GM20000 (cell line): ENCODE measurements around the gene GSPT1.

Source experiments
- DNase-seq: peaks from one replicate; pipeline ENCODE4 v3.0.0; 2012; ENCODE audit warnings: low spot score
- CTCF ChIP-seq: IDR thresholded peaks from 2 replicates; pipeline ENCODE4 v1.5.1; 2012; ENCODE audit warnings: mild to moderate bottlenecking, control low read depth; ENCODE audit errors: extremely low read depth, missing control alignments

Gene GSPT1

GRCh38 chr16:11877374-11877773, 38.4 kb downstream of the GSPT1 start:
- no peak for TF ChIP-seq CTCF
- DNase-seq, result no peak

GRCh38 chr16:11876306-11876705, 39.5 kb downstream of the GSPT1 start:
- TF ChIP-seq CTCF, result no peak
- DNase-seq, result no peak

GRCh38 chr16:11875721-11876120, 40.0 kb downstream of the GSPT1 start:
- no peak for TF ChIP-seq CTCF
- DNase-seq, result no peak

GRCh38 chr16:11871193-11871592, 44.6 kb downstream of the GSPT1 start:
- DNase-seq, result no peak
- TF ChIP-seq CTCF, result no peak

- no peak for TF ChIP-seq CTCF
- no peak for DNase-seq
Measured at GRCh38 chr16:11870399-11870798, 45.4 kb downstream of the GSPT1 start.

GRCh38 chr16:11869353-11870228, 46.2 kb downstream of the GSPT1 start:
- no peak for TF ChIP-seq CTCF
- no peak for DNase-seq

GRCh38 chr16:11868412-11868980, 47.3 kb downstream of the GSPT1 start:
- TF ChIP-seq CTCF, result no peak
- no peak for DNase-seq
